ENCODE measurements around the gene SH3RF3. TPM values are rescaled to one million over a fixed set of nuclear protein-coding genes. Genes with fewer than 3 reads are reported as not detected.

SH3RF3 gene
- total RNA-seq, 1 donor from 2014 or later: 7.3 TPM

DNA sequence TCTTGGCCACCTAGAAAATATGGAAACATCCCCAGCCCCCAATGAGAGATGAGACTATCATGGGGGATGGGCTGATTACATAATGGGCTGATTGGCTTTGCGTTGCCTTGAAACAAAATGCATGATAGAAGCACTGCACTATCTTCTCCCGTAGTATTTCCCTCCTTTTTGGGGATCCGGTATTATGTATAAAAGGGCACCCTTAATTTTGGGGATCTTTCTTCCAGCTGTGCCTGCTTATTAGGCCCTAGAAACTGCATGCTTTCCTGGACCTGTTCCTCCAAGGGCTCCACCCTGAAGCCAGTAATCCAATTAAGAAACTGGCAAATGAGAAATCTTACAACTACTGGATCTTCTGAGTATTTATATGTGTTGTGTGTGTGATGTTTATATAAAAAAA lies 34.9 kb upstream of the SH3RF3 start:
- Histone ChIP-seq H3K9me3 (ENCODE audit: insufficient read depth, low read depth, low read length) (no peaks in the 10 kb centered on the region), H3K27me3 (ENCODE audit: insufficient read depth, low read length) (no peaks in the 10 kb centered on the region), H3K36me3 (ENCODE audit: insufficient read depth, low read length) (no peaks in the 10 kb centered on the region), H3K9ac (ENCODE audit: low read length) (no peak overlapping the region), H3K4me3 (ENCODE audit: insufficient read depth, low read depth, low read length) (no peak overlapping the region), H3K4me1 (ENCODE audit: insufficient read depth, low read length) (peaks cover 6% of the 10 kb centered on the region), H4K20me1 (ENCODE audit: insufficient read depth, low read length) (no peaks in the 10 kb centered on the region), H2AFZ (ENCODE audit: low read depth, low read length) (no peak overlapping the region), H3K4me2 (ENCODE audit: low read length) (no peak overlapping the region), H3K27ac (ENCODE audit: low read depth, low read length) (no peak overlapping the region), H3K79me2 (ENCODE audit: insufficient read depth, low read length) (no peaks in the 10 kb centered on the region)
- Mint-ChIP-seq H3K4me1 (ENCODE audit: low read depth, unreplicated experiment) (peaks cover 4% of the 10 kb centered on the region), H3K9me3 (ENCODE audit: unreplicated experiment) (peaks cover 11% of the 10 kb centered on the region), H3K4me3 (ENCODE audit: unreplicated experiment) (no peak overlapping the region), H3K27me3 (ENCODE audit: low read depth, unreplicated experiment) (no peaks in the 10 kb centered on the region), H3K27ac (ENCODE audit: unreplicated experiment) (no peak overlapping the region), H3K36me3 (ENCODE audit: low read depth, unreplicated experiment) (no peaks in the 10 kb centered on the region)
- FAIRE-seq: no peak
- DNase-seq (ENCODE audit: low read depth): no peak
- TF ChIP-seq, protein P1, sequence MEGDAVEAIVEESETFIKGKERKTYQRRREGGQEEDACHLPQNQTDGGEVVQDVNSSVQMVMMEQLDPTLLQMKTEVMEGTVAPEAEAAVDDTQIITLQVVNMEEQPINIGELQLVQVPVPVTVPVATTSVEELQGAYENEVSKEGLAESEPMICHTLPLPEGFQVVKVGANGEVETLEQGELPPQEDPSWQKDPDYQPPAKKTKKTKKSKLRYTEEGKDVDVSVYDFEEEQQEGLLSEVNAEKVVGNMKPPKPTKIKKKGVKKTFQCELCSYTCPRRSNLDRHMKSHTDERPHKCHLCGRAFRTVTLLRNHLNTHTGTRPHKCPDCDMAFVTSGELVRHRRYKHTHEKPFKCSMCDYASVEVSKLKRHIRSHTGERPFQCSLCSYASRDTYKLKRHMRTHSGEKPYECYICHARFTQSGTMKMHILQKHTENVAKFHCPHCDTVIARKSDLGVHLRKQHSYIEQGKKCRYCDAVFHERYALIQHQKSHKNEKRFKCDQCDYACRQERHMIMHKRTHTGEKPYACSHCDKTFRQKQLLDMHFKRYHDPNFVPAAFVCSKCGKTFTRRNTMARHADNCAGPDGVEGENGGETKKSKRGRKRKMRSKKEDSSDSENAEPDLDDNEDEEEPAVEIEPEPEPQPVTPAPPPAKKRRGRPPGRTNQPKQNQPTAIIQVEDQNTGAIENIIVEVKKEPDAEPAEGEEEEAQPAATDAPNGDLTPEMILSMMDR (IDR thresholded peaks at IDR 0.05; ENCODE audit: insufficient read depth, low read depth, low read length): no peak
- no peak for TF ChIP-seq EZH2 (IDR thresholded peaks at IDR 0.05; ENCODE audit: insufficient read depth, low read length)

DNA sequence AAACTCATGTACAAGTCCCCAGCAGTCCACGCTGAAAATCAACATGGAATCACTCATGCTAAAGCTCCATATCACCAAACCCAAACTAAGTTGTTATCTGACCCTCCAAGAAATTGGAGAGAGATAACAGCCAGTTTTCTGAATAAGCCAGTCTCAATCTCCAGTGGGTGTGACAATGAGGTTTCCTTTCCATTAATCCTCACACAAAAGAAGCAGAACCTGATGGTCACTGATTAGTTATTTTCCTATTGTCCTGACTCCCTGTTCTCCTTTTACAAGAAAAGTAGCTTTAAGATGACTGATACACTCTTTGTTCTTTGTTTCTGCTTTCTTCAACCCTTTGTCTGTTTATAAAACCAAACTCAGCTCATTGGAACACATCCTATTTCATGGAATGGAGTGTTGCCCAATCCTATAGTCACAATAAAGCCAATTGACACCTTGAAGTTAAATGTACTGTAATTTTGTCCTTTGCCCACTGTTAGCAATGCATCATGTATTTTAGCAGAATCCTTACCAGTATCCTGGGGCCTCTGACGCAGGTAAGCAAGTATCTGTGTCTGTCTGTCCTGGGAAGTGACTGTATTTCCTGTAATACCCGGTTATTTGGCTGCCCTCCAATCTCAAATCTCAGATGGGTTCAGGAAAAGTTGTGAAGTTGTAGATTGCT lies 30.6 kb upstream of the SH3RF3 start:
- H3K27ac Mint-ChIP-seq (ENCODE audit: unreplicated experiment): no peak overlapping the region
- no peak for FAIRE-seq
- Histone ChIP-seq H3K27me3 (ENCODE audit: insufficient read depth, low read length) (peaks cover 6% of the 10 kb centered on the region), H3K27ac (ENCODE audit: low read depth, low read length) (no peak overlapping the region), H3K36me3 (ENCODE audit: insufficient read depth, low read length) (no peaks in the 10 kb centered on the region), H3K9ac (ENCODE audit: low read length) (no peak overlapping the region), H3K79me2 (ENCODE audit: insufficient read depth, low read length) (no peaks in the 10 kb centered on the region), H2AFZ (ENCODE audit: low read depth, low read length) (no peak overlapping the region), H3K4me3 (ENCODE audit: insufficient read depth, low read depth, low read length) (no peak overlapping the region), H3K4me1 (ENCODE audit: insufficient read depth, low read length) (no peaks in the 10 kb centered on the region), H4K20me1 (ENCODE audit: insufficient read depth, low read length) (no peaks in the 10 kb centered on the region), H3K4me2 (ENCODE audit: low read length) (no peak overlapping the region), H3K9me3 (ENCODE audit: insufficient read depth, low read depth, low read length) (no peaks in the 10 kb centered on the region)
- peaks cover 7% of the 10 kb centered on the region for H3K9me3 Mint-ChIP-seq (ENCODE audit: unreplicated experiment)
- H3K4me3 Mint-ChIP-seq (ENCODE audit: unreplicated experiment): no peak overlapping the region
- no peak for TF ChIP-seq EZH2 (IDR thresholded peaks at IDR 0.05; ENCODE audit: insufficient read depth, low read length)
- TF ChIP-seq, protein P1 (IDR thresholded peaks at IDR 0.05; ENCODE audit: insufficient read depth, low read depth, low read length): no peak
- H3K36me3 Mint-ChIP-seq (ENCODE audit: low read depth, unreplicated experiment): no peaks in the 10 kb centered on the region
- peaks cover 11% of the 10 kb centered on the region for H3K27me3 Mint-ChIP-seq (ENCODE audit: low read depth, unreplicated experiment)
- H3K4me1 Mint-ChIP-seq (ENCODE audit: low read depth, unreplicated experiment): peaks cover 2% of the 10 kb centered on the region
- peak; percentile 51 for DNase-seq (ENCODE audit: low read depth)

DNA sequence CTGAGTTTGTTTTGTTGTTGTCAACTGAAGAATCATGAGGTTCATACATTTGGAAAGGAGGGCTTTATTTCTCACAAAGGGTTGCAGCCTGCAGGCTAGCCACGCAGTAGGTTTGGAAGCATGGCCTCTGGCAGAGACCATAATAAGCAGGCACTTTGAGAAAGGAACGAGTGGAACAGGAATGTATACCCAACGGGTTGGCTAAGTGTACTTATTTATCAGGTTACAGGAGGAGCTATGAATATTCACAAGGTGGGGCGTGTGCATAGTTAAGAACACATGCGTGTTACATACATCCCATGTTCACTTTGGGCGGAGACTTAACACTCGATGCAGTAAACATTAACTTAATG lies 30.1 kb upstream of the SH3RF3 start:
- no peak overlapping the region for H3K27ac ChIP-seq (ENCODE audit: low read depth, low read length)

More for the DNA sequence above, 30.1 kb upstream of the SH3RF3 start:
- no peaks in the 10 kb centered on the region for H3K4me1 ChIP-seq (ENCODE audit: insufficient read depth, low read length)
- H3K79me2 ChIP-seq (ENCODE audit: insufficient read depth, low read length): no peaks in the 10 kb centered on the region
- no peak overlapping the region for H3K4me3 Mint-ChIP-seq (ENCODE audit: unreplicated experiment)
- H3K27ac Mint-ChIP-seq (ENCODE audit: unreplicated experiment): no peak overlapping the region
- H3K9me3 ChIP-seq (ENCODE audit: insufficient read depth, low read depth, low read length): no peaks in the 10 kb centered on the region
- H3K36me3 ChIP-seq (ENCODE audit: insufficient read depth, low read length): no peaks in the 10 kb centered on the region
- H4K20me1 ChIP-seq (ENCODE audit: insufficient read depth, low read length): no peaks in the 10 kb centered on the region
- TF ChIP-seq, protein P1 (IDR thresholded peaks at IDR 0.05; ENCODE audit: insufficient read depth, low read depth, low read length): no peak
- no peak for TF ChIP-seq EZH2 (IDR thresholded peaks at IDR 0.05; ENCODE audit: insufficient read depth, low read length)
- H3K27me3 Mint-ChIP-seq (ENCODE audit: low read depth, unreplicated experiment): peaks cover 15% of the 10 kb centered on the region
- FAIRE-seq (no peak), DNase-seq (ENCODE audit: low read depth) (no peak)
- H2AFZ ChIP-seq (ENCODE audit: low read depth, low read length): no peak overlapping the region
- H3K9me3 Mint-ChIP-seq (ENCODE audit: unreplicated experiment): peaks cover 8% of the 10 kb centered on the region
- no peaks in the 10 kb centered on the region for H3K36me3 Mint-ChIP-seq (ENCODE audit: low read depth, unreplicated experiment)
- H3K4me2 ChIP-seq (ENCODE audit: low read length): no peak overlapping the region
- peaks cover 2% of the 10 kb centered on the region for H3K4me1 Mint-ChIP-seq (ENCODE audit: low read depth, unreplicated experiment)
- no peak overlapping the region for H3K9ac ChIP-seq (ENCODE audit: low read length)
- peaks cover 6% of the 10 kb centered on the region for H3K27me3 ChIP-seq (ENCODE audit: insufficient read depth, low read length)
- no peak overlapping the region for H3K4me3 ChIP-seq (ENCODE audit: insufficient read depth, low read depth, low read length)
